HG02938 (cell line): ENCODE measurements around the gene PMVK.
A peak's percentile ranks its signal among the peaks of the same experiment; 100 is the strongest.

Experiments
- ATAC-seq: cut with Tn5 transposase; IDR thresholded peaks from one replicate; pipeline ENCODE4 v1.9.1; 2021; ENCODE audit warnings: mild to moderate bottlenecking, moderate library complexity; ENCODE audit not compliant: unreplicated experiment

PMVK gene

GRCh38 chr1:154951901-154952657 lies 15.6 kb upstream of the PMVK start:
- ATAC-seq: no peak

DNA sequence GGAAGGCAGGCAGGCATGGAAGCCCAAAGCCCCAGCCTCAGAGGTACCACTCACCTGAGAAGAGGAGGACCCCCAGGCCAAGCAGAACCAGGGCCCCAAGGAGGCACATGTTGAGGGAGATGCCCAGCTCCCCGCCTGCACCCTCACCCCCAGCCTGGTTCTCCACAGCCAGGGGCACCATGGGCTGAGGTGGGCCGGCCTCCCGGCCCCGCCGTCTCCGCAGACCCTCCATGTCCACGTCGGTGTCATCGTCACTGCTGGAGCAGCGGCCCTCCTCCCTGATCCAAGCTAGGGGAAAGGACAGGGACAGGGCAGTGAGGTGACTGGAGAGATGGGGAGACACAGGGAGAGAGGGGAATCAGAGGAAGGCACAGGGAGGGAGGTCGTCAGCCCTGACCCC lies 11.6 kb upstream of the PMVK start:
- no peak for ATAC-seq

- no peak for ATAC-seq
Measured at GRCh38 chr1:154945962-154946850, 9.7 kb upstream of the PMVK start.

GRCh38 chr1:154945160-154945961 lies 8.8 kb upstream of the PMVK start:
- no peak for ATAC-seq

DNA sequence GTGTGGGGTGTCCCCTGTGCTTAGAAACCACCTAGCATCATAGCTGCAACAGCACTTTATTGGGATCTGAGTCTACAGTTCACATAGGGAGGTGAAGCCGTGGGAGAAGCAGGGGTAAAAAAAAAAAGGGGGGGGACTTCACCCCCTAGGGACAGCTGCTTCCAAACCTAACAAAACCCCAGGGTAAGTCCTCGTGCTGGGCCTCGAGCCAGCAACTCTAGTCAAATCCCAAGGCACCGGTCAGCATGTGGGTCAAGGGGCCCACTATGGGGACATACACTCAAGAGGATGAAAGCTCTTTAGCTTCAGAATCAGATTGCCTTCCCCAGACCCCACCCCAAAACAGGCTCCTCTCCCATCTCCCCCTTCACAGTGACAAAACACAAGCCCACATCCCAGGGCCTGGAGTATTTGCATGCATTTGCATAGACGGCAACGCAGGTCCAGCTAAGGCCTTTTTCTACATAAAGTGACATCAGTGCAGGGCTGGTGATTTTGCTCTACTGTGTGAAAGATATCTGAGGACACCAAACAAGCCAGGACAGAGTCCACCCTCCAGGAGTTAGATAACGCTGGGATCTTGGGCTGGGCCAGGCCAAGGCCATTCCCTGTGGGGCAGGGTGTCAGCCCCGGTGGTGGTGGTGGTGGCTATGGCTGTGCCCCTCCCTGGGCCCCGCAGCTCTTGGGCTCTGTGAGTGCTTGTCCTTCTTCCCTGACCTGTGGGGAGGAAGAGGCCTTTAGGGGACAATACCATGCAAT lies 8.1 kb upstream of the PMVK start:
- no peak for ATAC-seq

GRCh38 chr1:154943649-154944400 lies 7.3 kb upstream of the PMVK start:
- no peak for ATAC-seq

DNA sequence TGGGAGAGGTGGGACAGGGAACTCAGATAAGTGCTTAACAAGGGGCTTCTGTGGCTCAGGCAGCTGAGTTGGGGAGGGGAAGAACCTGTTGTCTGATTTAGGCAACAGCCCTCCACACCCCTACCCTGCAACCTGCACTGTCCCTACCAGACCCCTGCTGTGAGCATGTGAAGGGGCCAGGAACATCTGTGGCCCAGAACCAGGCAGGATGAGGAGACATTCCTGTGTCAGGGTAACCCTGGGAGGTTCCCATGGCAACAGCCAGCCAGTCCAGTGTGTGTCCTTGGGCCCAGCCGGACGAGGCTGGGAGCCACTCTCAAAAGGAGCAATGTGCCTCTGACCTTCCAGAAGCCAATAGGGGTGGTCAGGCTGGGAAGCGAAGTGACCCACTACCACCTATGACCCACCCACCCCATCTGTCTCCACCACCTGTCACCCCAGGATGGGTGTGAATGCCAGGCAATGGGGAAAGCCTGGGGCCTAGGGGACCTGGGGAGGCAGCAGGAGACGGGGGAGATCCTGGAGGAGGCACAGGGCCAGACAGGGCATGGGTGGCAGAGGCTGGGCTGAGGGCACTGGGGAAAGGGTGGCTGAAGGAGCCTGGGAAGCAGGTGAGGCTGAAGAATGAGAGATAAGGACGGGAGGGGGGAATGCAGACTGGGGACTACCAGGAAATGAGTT lies 5.0 kb upstream of the PMVK start:
- ATAC-seq: no peak

DNA sequence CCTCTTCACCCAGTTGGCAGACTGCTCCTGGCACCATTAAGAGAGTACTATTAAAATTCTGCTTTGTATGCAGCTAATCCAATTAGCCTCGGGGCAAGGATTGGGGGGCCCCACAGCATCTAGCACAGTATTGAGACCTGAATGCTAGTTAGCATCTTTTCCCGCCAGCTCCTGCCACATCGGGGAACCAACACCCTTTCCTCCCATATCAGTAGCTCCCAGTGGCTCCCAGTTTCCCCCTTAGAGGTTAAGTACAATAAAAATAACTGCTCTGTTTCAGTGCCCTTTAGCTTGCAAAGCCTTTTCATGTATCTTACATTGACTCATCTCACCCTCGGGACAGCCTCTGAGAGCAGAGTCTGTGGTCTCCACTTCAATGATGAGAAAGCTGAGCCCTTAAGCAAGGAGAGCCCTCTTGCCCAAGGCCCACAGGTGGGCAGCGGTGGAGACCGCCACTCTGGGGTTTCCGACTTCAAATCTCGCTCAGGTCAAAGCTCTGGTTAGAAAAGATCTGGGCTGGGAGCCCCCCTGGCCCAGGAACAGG lies 4.2 kb upstream of the PMVK start:
- ATAC-seq: no peak

GRCh38 chr1:154940213-154940560 lies 3.7 kb upstream of the PMVK start:
- ATAC-seq: no peak

- no peak for ATAC-seq
Measured at GRCh38 chr1:154938604-154939399, 2.3 kb upstream of the PMVK start.

DNA sequence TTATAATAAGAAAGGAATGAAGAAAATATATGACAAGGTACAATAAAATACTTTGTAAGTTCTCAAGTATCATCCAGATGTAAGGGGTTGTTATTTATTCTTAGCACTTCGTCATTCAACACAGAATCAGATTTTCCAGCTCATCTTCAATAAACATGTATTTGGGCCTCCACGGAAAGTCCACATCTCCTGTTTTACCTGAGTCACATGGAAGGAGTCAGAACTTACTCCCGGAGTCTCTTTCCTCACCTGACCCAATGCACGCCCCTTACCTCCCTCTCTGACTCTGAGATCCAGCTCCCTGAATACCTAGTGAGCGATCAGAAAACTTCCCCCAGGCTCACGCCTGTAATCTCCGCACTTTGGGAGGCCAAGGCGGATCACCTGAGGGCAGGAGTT lies 1.5 kb upstream of the PMVK start:
- no peak for ATAC-seq

DNA sequence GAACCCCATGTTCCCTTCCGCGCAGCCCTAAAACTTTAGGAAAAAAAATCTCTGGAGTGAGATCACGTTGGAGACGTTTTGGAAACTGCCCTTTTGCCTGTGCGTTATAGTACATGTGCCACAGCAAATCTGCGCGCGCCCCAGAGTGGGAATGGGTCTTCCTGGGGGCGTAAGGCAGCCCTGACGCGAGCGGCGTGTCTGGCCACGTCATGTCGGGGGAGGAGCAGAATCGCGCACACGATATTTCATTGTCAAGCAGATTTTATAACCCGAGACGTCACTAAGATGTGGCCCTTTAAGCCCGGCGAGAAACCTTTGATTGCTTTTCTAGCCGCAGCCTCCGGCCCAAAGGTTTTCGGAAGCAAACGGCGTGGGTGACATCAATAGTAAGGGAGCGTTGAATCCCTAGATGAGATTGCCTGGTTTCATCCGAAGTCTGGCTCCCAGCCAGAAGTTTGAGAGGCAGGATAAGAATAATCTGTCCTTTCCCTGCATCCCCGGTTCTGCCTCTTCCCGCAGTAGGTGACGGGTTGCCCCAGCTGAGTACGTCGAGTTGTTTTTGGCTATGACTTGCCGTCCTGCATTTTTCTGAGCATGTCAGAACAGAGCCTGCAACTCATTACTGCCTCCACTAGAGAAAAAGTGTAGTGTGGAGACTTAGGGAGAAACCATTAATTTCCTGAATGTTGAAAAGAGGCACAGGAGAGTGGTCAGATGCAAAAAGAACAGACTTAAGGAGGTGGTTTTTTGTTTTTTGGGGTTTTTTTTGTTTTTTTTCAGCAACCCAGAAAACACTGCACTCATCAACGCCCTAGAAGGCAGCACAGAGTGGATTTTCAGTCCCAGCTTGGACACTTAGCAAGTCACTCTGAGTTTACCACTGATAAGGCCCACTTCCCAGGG lies 817 bp upstream of the PMVK start:
- ATAC-seq: peak; percentile 54

- ATAC-seq: no peak
Measured at GRCh38 chr1:154935749-154936554, 567 bp downstream of the PMVK start.

DNA sequence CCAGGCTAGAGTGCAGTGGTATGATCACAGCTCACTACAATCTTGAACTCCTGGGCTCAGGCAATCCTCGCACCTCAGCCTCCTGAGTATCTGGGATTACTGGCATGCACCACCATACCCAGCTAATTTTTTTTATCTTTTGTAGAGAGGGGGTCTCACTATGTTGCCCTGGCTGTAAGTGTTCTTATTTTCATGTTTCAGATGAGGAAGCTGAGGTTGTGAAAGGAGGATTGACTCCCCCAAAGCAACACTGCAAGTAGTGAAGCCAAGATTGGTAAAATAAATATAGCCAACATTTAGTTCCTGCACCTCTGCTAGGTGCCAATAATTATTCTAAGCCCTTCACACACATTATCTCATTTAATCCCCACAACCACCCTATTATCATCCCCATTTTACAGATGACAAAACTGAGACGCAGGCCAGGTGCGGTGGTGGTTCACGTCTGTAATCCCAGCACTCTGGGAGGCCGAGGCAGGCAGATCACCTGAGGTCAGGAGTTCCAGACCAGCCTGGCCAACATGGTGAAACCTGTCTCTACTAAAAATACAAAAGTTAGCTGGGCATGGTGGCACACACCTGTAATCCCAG lies 2.1 kb downstream of the PMVK start:
- no peak for ATAC-seq

DNA sequence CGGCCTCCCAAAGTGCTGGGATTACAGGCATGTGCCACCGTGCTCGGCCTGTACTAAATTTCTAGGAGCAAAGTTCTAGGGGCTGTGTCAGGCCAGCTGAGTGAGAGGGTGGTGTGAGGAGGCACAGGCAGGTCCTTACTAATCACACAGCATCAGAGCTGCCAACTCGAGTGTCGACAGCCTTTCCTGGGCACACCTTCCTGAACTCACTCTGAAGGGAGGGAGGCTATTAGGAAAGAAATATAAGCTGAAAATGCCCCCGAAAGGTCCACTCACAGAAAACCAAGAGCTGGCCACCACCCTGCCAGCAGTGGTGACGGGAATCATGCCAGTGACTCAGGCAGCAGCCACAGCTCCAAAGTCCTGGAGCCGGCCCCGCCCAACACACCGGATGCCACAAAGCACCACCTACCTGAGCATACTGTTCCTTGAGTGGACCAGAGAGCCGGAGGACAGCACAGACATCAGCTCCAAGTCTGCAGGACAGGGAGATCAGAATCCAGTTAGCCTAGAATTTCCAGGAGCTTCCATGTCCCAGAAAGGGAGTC lies 4.5 kb downstream of the PMVK start:
- ATAC-seq: no peak

DNA sequence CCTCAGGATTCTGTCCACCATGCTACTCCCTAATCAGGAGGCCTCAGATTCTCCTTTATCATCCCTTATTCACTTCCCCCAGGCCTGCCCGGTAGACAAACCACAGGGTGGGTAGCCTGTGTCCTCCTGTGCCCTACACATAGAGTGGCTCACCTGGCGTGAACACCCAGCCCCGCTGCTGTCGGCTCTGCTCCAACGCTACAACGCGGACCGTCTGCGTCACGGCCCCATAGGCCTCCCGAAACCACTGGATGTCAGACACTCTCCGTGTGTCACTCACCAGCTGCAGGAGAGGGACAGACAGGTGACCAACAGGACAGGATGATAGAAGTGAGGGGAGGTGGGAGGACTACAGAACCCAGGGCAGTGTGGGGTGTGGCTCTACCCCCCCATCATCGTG lies 10.3 kb downstream of the PMVK start:
- ATAC-seq: no peak
